C4-2B (cell line): ENCODE measurements around the gene GRB2.

ENCODE experiments used
- ZFX ChIP-seq: fragments of 450-650 bp; IDR thresholded peaks from 2 replicates; pipeline ENCODE4 v1.6.1; 2017
- TF ChIP-seq, protein P1 (sequence below): fragments of 450-650 bp; conservative IDR thresholded peaks from 2 replicates; pipeline ENCODE4 v1.5.1; 2017; ENCODE audit warnings: mild to moderate bottlenecking

DNA sequence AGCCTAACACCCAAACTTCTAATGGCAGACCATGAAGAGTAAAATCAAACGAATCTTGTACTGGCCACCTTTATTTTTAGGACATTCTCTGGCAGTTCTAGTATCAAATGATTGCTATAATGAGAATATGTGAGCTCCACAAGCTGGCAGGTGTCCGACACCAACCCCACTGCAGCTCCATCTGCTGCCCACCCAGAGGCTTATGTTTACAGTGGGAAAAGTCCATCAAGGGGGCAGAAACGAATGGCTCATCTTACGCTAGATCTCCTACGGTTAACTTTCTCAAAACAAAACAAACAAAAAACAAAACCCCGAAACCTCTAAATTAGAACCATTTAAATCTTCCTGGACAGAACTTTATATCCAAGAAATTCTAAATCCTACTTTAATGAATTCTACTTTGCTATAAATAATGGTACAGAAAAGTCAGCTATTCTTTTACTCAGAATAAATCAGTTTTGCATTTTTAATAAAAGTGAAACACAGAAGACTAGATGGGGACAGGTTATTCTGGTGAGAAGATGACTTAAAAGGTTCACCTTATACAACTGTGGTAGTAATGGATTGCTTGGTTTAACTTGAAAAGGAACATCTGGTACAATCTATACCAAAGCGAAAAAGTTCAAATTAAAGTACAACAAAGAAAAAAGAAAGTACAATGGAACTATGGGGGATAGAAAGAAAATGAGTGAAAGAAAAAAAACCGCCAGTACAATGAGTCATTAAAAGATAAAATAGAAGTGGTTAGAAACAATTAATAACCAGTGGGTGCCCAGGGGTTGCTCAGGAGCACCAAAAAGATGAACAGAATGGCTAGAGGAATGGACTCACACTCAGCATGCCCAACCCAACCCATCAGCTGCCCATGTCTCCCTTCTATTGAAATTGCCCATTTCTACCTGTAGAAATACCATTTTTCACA lies 40.2 kb downstream of the GRB2 start:
- TF ChIP-seq, protein P1, sequence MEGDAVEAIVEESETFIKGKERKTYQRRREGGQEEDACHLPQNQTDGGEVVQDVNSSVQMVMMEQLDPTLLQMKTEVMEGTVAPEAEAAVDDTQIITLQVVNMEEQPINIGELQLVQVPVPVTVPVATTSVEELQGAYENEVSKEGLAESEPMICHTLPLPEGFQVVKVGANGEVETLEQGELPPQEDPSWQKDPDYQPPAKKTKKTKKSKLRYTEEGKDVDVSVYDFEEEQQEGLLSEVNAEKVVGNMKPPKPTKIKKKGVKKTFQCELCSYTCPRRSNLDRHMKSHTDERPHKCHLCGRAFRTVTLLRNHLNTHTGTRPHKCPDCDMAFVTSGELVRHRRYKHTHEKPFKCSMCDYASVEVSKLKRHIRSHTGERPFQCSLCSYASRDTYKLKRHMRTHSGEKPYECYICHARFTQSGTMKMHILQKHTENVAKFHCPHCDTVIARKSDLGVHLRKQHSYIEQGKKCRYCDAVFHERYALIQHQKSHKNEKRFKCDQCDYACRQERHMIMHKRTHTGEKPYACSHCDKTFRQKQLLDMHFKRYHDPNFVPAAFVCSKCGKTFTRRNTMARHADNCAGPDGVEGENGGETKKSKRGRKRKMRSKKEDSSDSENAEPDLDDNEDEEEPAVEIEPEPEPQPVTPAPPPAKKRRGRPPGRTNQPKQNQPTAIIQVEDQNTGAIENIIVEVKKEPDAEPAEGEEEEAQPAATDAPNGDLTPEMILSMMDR: no peak
- TF ChIP-seq ZFX: no peak
